Keratinocyte (primary cell): ENCODE data around the gene FAF2. TPM values are rescaled to one million over a fixed set of nuclear protein-coding genes. Genes with fewer than 3 reads are reported as not detected.

Source experiments
- DNase-seq: peaks from one replicate; pipeline ENCODE4 v3.0.0-alpha.2; 2011; ENCODE audit warnings: low read depth, missing footprints, low spot score
- FAIRE-seq: peaks from 2 replicates; lab custom pipeline; 2011; peaks lifted over from hg19 to GRCh38; lab: Jason Lieb, UNC
- H2AFZ ChIP-seq: 2 replicates; pipeline ENCODE4 v1.6.0; 2012; ENCODE audit warnings: low read length, control low read depth, inconsistent platforms; ENCODE audit not compliant: control insufficient read depth
- H3K27ac ChIP-seq: 2 replicates; pipeline ENCODE4 v1.5.1; 2011; ENCODE audit warnings: low read length; ENCODE audit not compliant: control insufficient read depth, insufficient read depth
- H3K27me3 ChIP-seq: 3 replicates; pipeline ENCODE4 v1.6.0; 2011; ENCODE audit warnings: low read length; ENCODE audit not compliant: control insufficient read depth, insufficient read depth; ENCODE audit errors: extremely low read depth
- H3K36me3 ChIP-seq, 2 experiments: 2 replicates in 1 of 2; 3 replicates in 1 of 2; pipeline ENCODE4 v1.5.1; 2011; ENCODE audit warnings: low read length in 2 of 2, mild to moderate bottlenecking in 1 of 2; ENCODE audit not compliant: control insufficient read depth in 2 of 2, insufficient read depth in 2 of 2; ENCODE audit errors: extremely low read depth in 1 of 2
- H3K4me1 ChIP-seq: 3 replicates; pipeline ENCODE4 v1.5.1; 2011; ENCODE audit warnings: low read length; ENCODE audit not compliant: control insufficient read depth, insufficient read depth; ENCODE audit errors: extremely low read depth
- H3K4me2 ChIP-seq: 3 replicates; pipeline ENCODE4 v1.6.0; 2011; ENCODE audit warnings: low read depth, low read length; ENCODE audit not compliant: control insufficient read depth, insufficient read depth; ENCODE audit errors: extremely low read depth
- H3K4me3 ChIP-seq, 3 experiments: fragments of 200-600 bp in 1 of 3; sonication (generic) in 1 of 3; 2 replicates in 2 of 3; 3 replicates in 1 of 3; pipeline ENCODE4 v1.5.1; 2011 to 2016; ENCODE audit warnings: low read length in 3 of 3, mild to moderate bottlenecking in 3 of 3, control low read depth in 2 of 3, inconsistent platforms in 1 of 3, low read depth in 1 of 3, mixed read lengths in 1 of 3, mixed run types in 1 of 3, moderate library complexity in 1 of 3; ENCODE audit not compliant: control insufficient read depth in 2 of 3, insufficient read depth in 2 of 3; ENCODE audit errors: extremely low read depth in 1 of 3
- H3K79me2 ChIP-seq: 2 replicates; pipeline ENCODE4 v1.6.0; 2012; ENCODE audit warnings: low read length; ENCODE audit not compliant: control insufficient read depth, insufficient read depth
- H3K9ac ChIP-seq: 3 replicates; pipeline ENCODE4 v1.6.0; 2011; ENCODE audit warnings: low read length; ENCODE audit not compliant: control insufficient read depth, insufficient read depth; ENCODE audit errors: extremely low read depth
- H3K9me1 ChIP-seq: 3 replicates; pipeline ENCODE4 v1.6.0; 2011; ENCODE audit warnings: low read length; ENCODE audit not compliant: control insufficient read depth, insufficient read depth; ENCODE audit errors: extremely low read depth
- H3K9me3 ChIP-seq: 2 replicates; pipeline ENCODE4 v1.5.1; 2012; ENCODE audit warnings: low read depth, low read length; ENCODE audit not compliant: control insufficient read depth
- H4K20me1 ChIP-seq: 3 replicates; pipeline ENCODE4 v1.6.0; 2011; ENCODE audit warnings: low read length; ENCODE audit not compliant: control insufficient read depth, insufficient read depth; ENCODE audit errors: extremely low read depth
- EZH2 ChIP-seq: IDR thresholded peaks from one replicate; pipeline ENCODE4 v1.6.1; 2012; ENCODE audit warnings: inconsistent platforms, mild to moderate bottlenecking, low read length, moderate library complexity
- dilution Hi-C: fragments of 300-500 bp; cut with MboI; formaldehyde crosslinking; loops from one replicate; pipeline ENCODE4 v1.7.0; 2020; ENCODE audit warnings: low sequenced_read_pairs; ENCODE audit not compliant: extremely low pct_ligation_motif_present
- polyA plus RNA-seq, 5 experiments: library from polyadenylated mRNA; depleted of rRNA in 3 of 5; stranded (reverse) in 3 of 5; stranded (forward) in 1 of 5; unstranded in 1 of 5; fragments of >200 nt; gene quantifications; 1 replicate in 1 of 5; 2 replicates in 3 of 5; 3 replicates in 1 of 5; pipeline versions ENCODE4 v1.2.1 to v1.2.3, GENCODE V29; 2011 to 2012; ENCODE audit warnings: missing spikeins in 2 of 5, low read depth in 1 of 5, low replicate concordance in 1 of 5
- TF ChIP-seq, protein P1 (sequence below), 3 experiments: IDR thresholded peaks in 1 of 3; conservative IDR thresholded peaks in 1 of 3; optimal IDR thresholded peaks in 1 of 3; 2 replicates in 2 of 3; 3 replicates in 1 of 3; pipeline versions ENCODE3 to v1.5.1; 2011; ENCODE audit warnings: low read length in 3 of 3, mild to moderate bottlenecking in 3 of 3, moderate library complexity in 2 of 3, control low read depth in 1 of 3, inconsistent platforms in 1 of 3; ENCODE audit not compliant: insufficient read depth in 2 of 3; ENCODE audit errors: extremely low read depth in 1 of 3

The FAF2 gene
- polyA plus RNA-seq, 1 donor (not counting 4 experiments of a cell fraction or from before 2014, with no cell fraction given) = 52.9 TPM

DNA sequence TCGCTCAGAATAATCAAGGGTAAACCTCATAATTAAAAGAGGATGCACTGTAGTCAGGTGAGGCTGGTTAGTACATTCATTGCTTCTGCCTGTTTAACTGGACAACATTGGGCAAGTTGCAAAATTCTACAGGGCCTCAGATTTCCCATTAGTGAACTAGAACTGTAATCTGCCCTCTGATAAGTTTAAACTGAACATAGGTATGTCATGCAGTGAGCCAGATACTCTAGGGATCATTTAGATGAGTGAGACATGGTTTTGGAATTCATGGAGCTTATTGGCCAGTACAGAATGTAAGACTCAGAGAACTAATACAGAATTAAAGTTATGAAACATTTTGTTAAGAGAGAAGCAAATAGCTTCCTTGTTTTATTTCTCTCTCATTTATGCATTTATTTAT, 53.1 kb downstream of the FAF2 start:
- TF ChIP-seq EZH2 = no peak
- TF ChIP-seq, protein P1, sequence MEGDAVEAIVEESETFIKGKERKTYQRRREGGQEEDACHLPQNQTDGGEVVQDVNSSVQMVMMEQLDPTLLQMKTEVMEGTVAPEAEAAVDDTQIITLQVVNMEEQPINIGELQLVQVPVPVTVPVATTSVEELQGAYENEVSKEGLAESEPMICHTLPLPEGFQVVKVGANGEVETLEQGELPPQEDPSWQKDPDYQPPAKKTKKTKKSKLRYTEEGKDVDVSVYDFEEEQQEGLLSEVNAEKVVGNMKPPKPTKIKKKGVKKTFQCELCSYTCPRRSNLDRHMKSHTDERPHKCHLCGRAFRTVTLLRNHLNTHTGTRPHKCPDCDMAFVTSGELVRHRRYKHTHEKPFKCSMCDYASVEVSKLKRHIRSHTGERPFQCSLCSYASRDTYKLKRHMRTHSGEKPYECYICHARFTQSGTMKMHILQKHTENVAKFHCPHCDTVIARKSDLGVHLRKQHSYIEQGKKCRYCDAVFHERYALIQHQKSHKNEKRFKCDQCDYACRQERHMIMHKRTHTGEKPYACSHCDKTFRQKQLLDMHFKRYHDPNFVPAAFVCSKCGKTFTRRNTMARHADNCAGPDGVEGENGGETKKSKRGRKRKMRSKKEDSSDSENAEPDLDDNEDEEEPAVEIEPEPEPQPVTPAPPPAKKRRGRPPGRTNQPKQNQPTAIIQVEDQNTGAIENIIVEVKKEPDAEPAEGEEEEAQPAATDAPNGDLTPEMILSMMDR (optimal IDR thresholded peaks at IDR 0.05 in 1 of 3, IDR thresholded peaks at IDR 0.05 in 1 of 3, conservative IDR thresholded peaks at IDR 0.05 in 1 of 3; ENCODE audit: extremely low read depth in 1 of 3, insufficient read depth in 2 of 3, low read length in 3 of 3) = no peak
- Histone ChIP-seq H3K79me2 (no peaks in the 10 kb centered on the region), H3K9me1 (no peaks in the 10 kb centered on the region), H3K4me2 (no peak overlapping the region), H3K27ac (no peak overlapping the region), H3K9me3 (no peaks in the 10 kb centered on the region), H3K36me3 (peaks cover 8 to 33% of the 10 kb centered on the region in 2 experiments), H3K4me1 (peaks cover 14% of the 10 kb centered on the region), H4K20me1 (no peaks in the 10 kb centered on the region), H3K27me3 (no peaks in the 10 kb centered on the region), H2AFZ (no peak overlapping the region), H3K9ac (no peak overlapping the region), H3K4me3 (no peak overlapping the region)
- dilution Hi-C loops = no loop called here
- no peak for DNase-seq
- no peak for FAIRE-seq

DNA sequence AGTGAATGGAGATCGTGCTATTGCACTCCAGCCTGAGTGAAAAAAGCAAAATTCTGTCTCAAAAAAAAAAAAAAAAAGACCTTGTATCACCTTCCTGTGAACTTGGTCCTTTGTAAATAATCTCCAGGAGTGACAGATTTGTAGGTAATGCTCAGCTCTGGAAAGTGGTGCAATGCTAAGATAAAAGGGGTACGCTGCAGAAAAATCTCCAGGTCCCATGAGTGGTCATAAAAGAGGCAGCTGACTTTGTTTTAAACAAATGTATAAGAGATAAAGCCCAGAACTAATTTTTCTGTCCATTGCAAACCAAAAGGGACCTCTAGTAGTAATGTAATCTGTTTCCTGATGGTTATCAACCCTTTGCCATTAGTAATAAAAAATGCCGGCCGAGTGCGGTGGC, 55.3 kb downstream of the FAF2 start:
- Histone ChIP-seq H3K79me2 (no peaks in the 10 kb centered on the region), H3K9me1 (no peaks in the 10 kb centered on the region), H3K36me3 (peaks cover 21 to 32% of the 10 kb centered on the region in 2 experiments), H3K4me3 (no peak overlapping the region), H3K27ac (no peak overlapping the region), H3K9ac (no peak overlapping the region), H2AFZ (no peak overlapping the region), H3K27me3 (no peaks in the 10 kb centered on the region), H3K4me1 (peaks cover 3% of the 10 kb centered on the region), H4K20me1 (no peaks in the 10 kb centered on the region), H3K9me3 (no peaks in the 10 kb centered on the region), H3K4me2 (no peak overlapping the region)
- dilution Hi-C loops = no loop called here
- DNase-seq (no peak), FAIRE-seq (no peak)
- TF ChIP-seq, protein P1 (optimal IDR thresholded peaks at IDR 0.05 in 1 of 3, IDR thresholded peaks at IDR 0.05 in 1 of 3, conservative IDR thresholded peaks at IDR 0.05 in 1 of 3; ENCODE audit: extremely low read depth in 1 of 3, insufficient read depth in 2 of 3, low read length in 3 of 3) = no peak
